HFFc6 (cell line): ENCODE measurements around the gene LINGO3. TPM values are rescaled to one million over a fixed set of nuclear protein-coding genes. Genes with fewer than 3 reads are reported as not detected.

Experiments
- DNase-seq: peaks from one replicate; pipeline ENCODE4 v3.0.0-alpha.2; 2018
- H3K27ac Mint-ChIP-seq: 2 replicates; pipeline ENCODE4 v1.8.0; 2020; ENCODE audit warnings: mild to moderate bottlenecking, mixed read lengths
- H3K27me3 Mint-ChIP-seq: 2 replicates; pipeline ENCODE4 v1.8.0; 2021; ENCODE audit warnings: mild to moderate bottlenecking, moderate library complexity, mixed read lengths; ENCODE audit not compliant: insufficient read depth
- H3K36me3 Mint-ChIP-seq: 2 replicates; pipeline ENCODE4 v1.8.0; 2021; ENCODE audit warnings: low read depth, mixed read lengths
- H3K4me1 Mint-ChIP-seq: 2 replicates; pipeline ENCODE4 v1.8.0; 2020; ENCODE audit warnings: low read depth, mixed read lengths
- H3K4me3 Mint-ChIP-seq: 2 replicates; pipeline ENCODE4 v1.8.0; 2020; ENCODE audit warnings: mild to moderate bottlenecking, moderate library complexity, mixed read lengths
- H3K9me3 Mint-ChIP-seq: 2 replicates; pipeline ENCODE4 v1.8.0; 2020; ENCODE audit warnings: mild to moderate bottlenecking, mixed read lengths
- CTCF ChIP-seq: fragments of 200-600 bp; sonication (generic); IDR thresholded peaks from 2 replicates; pipeline ENCODE4 v1.5.0; 2021; ENCODE audit warnings: antibody characterized with exemption, mild to moderate bottlenecking
- total RNA-seq, 6 experiments: library from RNA; stranded (reverse); fragmentation: NEBNext Ultra II Directional; extraction: Animal tissue kit (Norgen Biotek cat#: 25700); gene quantifications; 2 replicates in 1 of 6; 3 replicates in 5 of 6; pipeline ENCODE4 v1.2.3, GENCODE V29; 2021

LINGO3 gene
- total RNA-seq, 6 experiments from 2014 or later: not detected

- Mint-ChIP-seq H3K27me3 (peaks cover 2% of the 10 kb centered on the region; the same call in 1 of the 2 replicates), H3K36me3 (peaks cover 11% of the 10 kb centered on the region), H3K9me3 (peaks cover 10% of the 10 kb centered on the region; the same call in 1 of the 2 replicates), H3K27ac (no peak overlapping the region), H3K4me3 (no peak overlapping the region), H3K4me1 (no peaks in the 10 kb centered on the region)
- no peak for DNase-seq
- TF ChIP-seq CTCF: no peak
Measured at GRCh38 chr19:2338055-2338615, 30.2 kb upstream of the LINGO3 start.

- Mint-ChIP-seq H3K4me1 (no peaks in the 10 kb centered on the region), H3K4me3 (no peak overlapping the region), H3K9me3 (peaks cover 10% of the 10 kb centered on the region; the same call in 1 of the 2 replicates), H3K27me3 (peaks cover 2% of the 10 kb centered on the region; the same call in 1 of the 2 replicates), H3K27ac (no peak overlapping the region; the same call in 1 of the 2 replicates), H3K36me3 (peaks cover 11% of the 10 kb centered on the region)
- peak; percentile 52 for TF ChIP-seq CTCF
- DNase-seq: peak; percentile 59
Measured at GRCh38 chr19:2337329-2337707, 29.4 kb upstream of the LINGO3 start.

DNA sequence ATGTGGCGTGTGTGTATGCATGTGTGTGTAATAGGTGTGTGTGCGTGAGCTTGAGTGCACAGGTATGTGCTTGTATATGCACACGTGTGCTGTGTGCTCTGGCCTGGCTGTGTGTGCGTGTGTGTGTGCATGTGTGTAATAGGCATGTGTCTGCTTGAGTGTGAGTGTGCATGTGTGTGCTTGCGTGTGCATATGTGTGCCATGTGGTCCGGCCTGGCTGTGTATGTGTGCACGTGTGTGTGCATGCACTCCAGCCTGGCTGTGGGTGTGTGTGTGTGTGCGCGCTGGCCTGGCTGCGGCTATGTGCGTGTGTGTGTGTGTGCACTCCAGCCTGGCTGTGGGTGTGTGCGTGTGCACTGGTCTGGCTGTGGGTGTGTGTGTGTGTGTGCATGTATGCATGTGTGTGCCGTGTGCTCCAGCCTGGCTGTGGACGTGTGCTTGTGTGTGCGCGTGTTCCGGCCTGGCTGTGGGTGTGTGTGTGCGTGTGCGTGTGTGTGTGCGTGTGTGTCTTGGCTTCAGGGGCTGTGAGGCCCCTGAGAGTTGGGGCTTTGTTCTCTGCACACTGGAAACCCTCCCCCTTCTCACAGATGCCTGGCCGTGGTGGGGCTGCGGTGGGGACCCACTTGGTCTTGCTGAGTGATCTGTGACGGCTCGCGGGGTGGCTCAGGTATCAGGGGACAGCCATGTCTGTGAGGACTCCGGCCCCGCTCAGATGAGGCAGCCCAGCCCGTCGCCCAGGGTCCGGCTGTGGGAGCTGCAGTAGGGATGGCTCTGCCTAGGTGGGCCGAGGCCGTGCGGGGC lies 28.8 kb upstream of the LINGO3 start:
- H3K27me3 Mint-ChIP-seq: peaks cover 2% of the 10 kb centered on the region; the same call in 1 of the 2 replicates
- H3K27ac Mint-ChIP-seq: no peak overlapping the region; the same call in 1 of the 2 replicates
- H3K4me3 Mint-ChIP-seq: no peak overlapping the region
- peaks cover 11% of the 10 kb centered on the region for H3K36me3 Mint-ChIP-seq
- no peaks in the 10 kb centered on the region for H3K4me1 Mint-ChIP-seq
- DNase-seq: no peak
- TF ChIP-seq CTCF: no peak
- peaks cover 10% of the 10 kb centered on the region; the same call in 1 of the 2 replicates for H3K9me3 Mint-ChIP-seq

DNA sequence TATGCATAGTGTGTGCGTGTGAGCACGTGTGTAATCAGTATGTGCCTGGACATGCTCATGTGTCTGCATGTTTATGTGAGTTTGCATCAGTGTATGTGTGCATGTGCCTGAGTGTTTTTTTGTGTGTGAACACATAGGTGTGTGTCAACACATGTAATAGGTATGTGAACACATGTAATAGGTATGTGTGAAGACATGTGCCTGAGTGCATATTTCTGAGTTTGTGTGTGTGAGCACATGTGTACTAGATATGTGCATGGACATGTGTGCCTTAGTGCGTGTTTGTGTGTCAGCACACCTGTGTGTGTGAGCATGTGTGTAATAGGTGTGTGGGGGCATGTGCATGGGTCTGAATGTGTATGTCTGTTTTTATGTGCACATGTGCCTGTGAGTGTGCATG lies 27.9 kb upstream of the LINGO3 start:
- peaks cover 2% of the 10 kb centered on the region; the same call in 1 of the 2 replicates for H3K27me3 Mint-ChIP-seq
- no peak overlapping the region for H3K27ac Mint-ChIP-seq
- peaks cover 11% of the 10 kb centered on the region for H3K36me3 Mint-ChIP-seq
- peaks cover 10% of the 10 kb centered on the region; the same call in 1 of the 2 replicates for H3K9me3 Mint-ChIP-seq
- no peak overlapping the region for H3K4me3 Mint-ChIP-seq
- no peak for DNase-seq
- no peaks in the 10 kb centered on the region for H3K4me1 Mint-ChIP-seq
- no peak for TF ChIP-seq CTCF

- Mint-ChIP-seq H3K4me1 (peaks cover 2% of the 10 kb centered on the region; the same call in 1 of the 2 replicates), H3K9me3 (peaks cover 10% of the 10 kb centered on the region; the same call in 1 of the 2 replicates), H3K4me3 (no peak overlapping the region), H3K27me3 (peaks cover 2% of the 10 kb centered on the region), H3K27ac (no peak overlapping the region), H3K36me3 (peaks cover 11% of the 10 kb centered on the region)
- TF ChIP-seq CTCF: no peak
- DNase-seq: no peak
Measured at GRCh38 chr19:2334986-2335846, 27.3 kb upstream of the LINGO3 start.
